Measurements from ENCODE around the gene ASPSCR1.
A peak's percentile ranks its signal among the peaks of the same experiment; 100 is the strongest.

ASPSCR1 gene

GRCh38 chr17:82020572-82021106 lies 43.2 kb downstream of the ASPSCR1 start:
- no peak for FAIRE-seq
- no peak for DNase-seq (ENCODE audit: insufficient read length, low spot score)
- no peak for TF ChIP-seq CTCF (IDR thresholded peaks at IDR 0.05; ENCODE audit: insufficient read depth, missing control alignments)

- FAIRE-seq (no peak), DNase-seq (ENCODE audit: insufficient read length, low spot score) (no peak)
Measured at GRCh38 chr17:82021107-82021899, 43.9 kb downstream of the ASPSCR1 start.

GRCh38 chr17:82021900-82022309 lies 44.5 kb downstream of the ASPSCR1 start:
- no peak for DNase-seq (ENCODE audit: insufficient read length, low spot score)
- no peak for FAIRE-seq

More at GRCh38 chr17:82021107-82021899, 43.9 kb downstream of the ASPSCR1 start:
- TF ChIP-seq CTCF (IDR thresholded peaks at IDR 0.05; ENCODE audit: insufficient read depth, missing control alignments) = peak; percentile 82

GRCh38 chr17:82022310-82022980 lies 45.0 kb downstream of the ASPSCR1 start, which contains the start of gene CENPX:
Gene CENPX (minus strand): TSS chr17:82022878. CDS start chr17:82022861, 17 bp downstream.
- no peak for TF ChIP-seq CTCF (IDR thresholded peaks at IDR 0.05; ENCODE audit: insufficient read depth, missing control alignments)
- FAIRE-seq (no peak), DNase-seq (ENCODE audit: insufficient read length, low spot score) (no peak)

More at GRCh38 chr17:82021900-82022309, 44.5 kb downstream of the ASPSCR1 start:
- no peak for TF ChIP-seq CTCF (IDR thresholded peaks at IDR 0.05; ENCODE audit: insufficient read depth, missing control alignments)

- TF ChIP-seq CTCF (IDR thresholded peaks at IDR 0.05; ENCODE audit: insufficient read depth, missing control alignments) = no peak
- FAIRE-seq (no peak), DNase-seq (ENCODE audit: insufficient read length, low spot score) (peak; percentile 96)
Measured at GRCh38 chr17:82022981-82023446, 45.6 kb downstream of the ASPSCR1 start, which contains the start of gene LRRC45. Gene LRRC45 (plus strand): TSS chr17:82023305. CDS start chr17:82023644, 339 bp downstream.

GRCh38 chr17:82023447-82024241 lies 46.2 kb downstream of the ASPSCR1 start:
- no peak for FAIRE-seq
- TF ChIP-seq CTCF (IDR thresholded peaks at IDR 0.05; ENCODE audit: insufficient read depth, missing control alignments) = no peak
- DNase-seq (ENCODE audit: insufficient read length, low spot score) = no peak
